WTC11 (cell line): ENCODE data around the gene ANO8. TPM values are rescaled to one million over a fixed set of nuclear protein-coding genes. Genes with fewer than 3 reads are reported as not detected.

Experiments
- AR ChIP-seq: fragments of 250-450 bp; sonication (Bioruptor Pico); IDR thresholded peaks from 2 replicates; pipeline ENCODE4 v1.9.0; 2021; ENCODE audit warnings: mild to moderate bottlenecking
- CREM ChIP-seq: sonication (generic); formaldehyde crosslinking; IDR thresholded peaks from 2 replicates; pipeline ENCODE4 v1.8.1; 2022; ENCODE audit warnings: mild to moderate bottlenecking, missing genetic modification reagents, moderate library complexity
- E2F1 ChIP-seq: sonication (generic); formaldehyde crosslinking; IDR thresholded peaks from 2 replicates; pipeline ENCODE4 v1.8.0; 2022; ENCODE audit warnings: mild to moderate bottlenecking, missing genetic modification reagents
- E2F5 ChIP-seq: sonication (generic); formaldehyde crosslinking; IDR thresholded peaks from 2 replicates; pipeline ENCODE4 v1.8.1; 2022; ENCODE audit warnings: mild to moderate bottlenecking, moderate library complexity, missing genetic modification reagents
- ELF4 ChIP-seq: sonication (generic); formaldehyde crosslinking; IDR thresholded peaks from 2 replicates; pipeline ENCODE4 v1.8.1; 2022; ENCODE audit warnings: low read depth, mild to moderate bottlenecking, moderate library complexity, missing genetic modification reagents
- ESRRA ChIP-seq: sonication (generic); formaldehyde crosslinking; IDR thresholded peaks from 2 replicates; pipeline ENCODE4 v1.8.1; 2022; ENCODE audit warnings: mild to moderate bottlenecking, missing genetic modification reagents, borderline replicate concordance
- ETV6 ChIP-seq: sonication (generic); formaldehyde crosslinking; IDR thresholded peaks from 2 replicates; pipeline ENCODE4 v1.8.1; 2022; ENCODE audit warnings: mild to moderate bottlenecking, missing genetic modification reagents
- FOXP1 ChIP-seq: sonication (generic); formaldehyde crosslinking; IDR thresholded peaks from 2 replicates; pipeline ENCODE4 v1.8.0; 2022; ENCODE audit warnings: missing genetic modification reagents, mild to moderate bottlenecking, moderate library complexity, borderline replicate concordance
- GABPB1 ChIP-seq: sonication (generic); formaldehyde crosslinking; IDR thresholded peaks from 2 replicates; pipeline ENCODE4 v1.8.1; 2023; ENCODE audit warnings: mild to moderate bottlenecking, missing genetic modification reagents
- GRHL2 ChIP-seq: fragments of 250-450 bp; sonication (Bioruptor Pico); IDR thresholded peaks from 2 replicates; pipeline ENCODE4 v1.8.0; 2022; ENCODE audit warnings: mild to moderate bottlenecking, moderate library complexity; ENCODE audit not compliant: insufficient replicate concordance, severe bottlenecking
- NFE2L1 ChIP-seq: sonication (generic); formaldehyde crosslinking; IDR thresholded peaks from 2 replicates; pipeline ENCODE4 v1.8.1; 2023; ENCODE audit warnings: missing genetic modification reagents
- NFYB ChIP-seq: sonication (generic); formaldehyde crosslinking; conservative IDR thresholded peaks from 2 replicates; pipeline ENCODE4 v1.8.0; 2022; ENCODE audit warnings: low read depth, missing genetic modification reagents
- NR2C2 ChIP-seq: sonication (generic); formaldehyde crosslinking; IDR thresholded peaks from 2 replicates; pipeline ENCODE4 v1.8.0; 2022; ENCODE audit warnings: mild to moderate bottlenecking, missing genetic modification reagents
- NR3C1 ChIP-seq: sonication (generic); formaldehyde crosslinking; conservative IDR thresholded peaks from 2 replicates; pipeline ENCODE4 v1.8.1; 2023; ENCODE audit warnings: low read depth, mild to moderate bottlenecking, missing genetic modification reagents
- PRRX2 ChIP-seq: fragments of 250-450 bp; sonication (Bioruptor Pico); IDR thresholded peaks from 2 replicates; pipeline ENCODE4 v1.8.0; 2021; ENCODE audit warnings: mild to moderate bottlenecking
- SMAD3 ChIP-seq: sonication (generic); formaldehyde crosslinking; IDR thresholded peaks from 2 replicates; pipeline ENCODE4 v1.8.0; 2022; ENCODE audit warnings: missing genetic modification reagents, mild to moderate bottlenecking, borderline replicate concordance
- TCF7 ChIP-seq: sonication (generic); formaldehyde crosslinking; IDR thresholded peaks from 2 replicates; pipeline ENCODE4 v1.8.0; 2022; ENCODE audit warnings: mild to moderate bottlenecking, low read depth, missing genetic modification reagents, moderate library complexity
- ZNF121 ChIP-seq: sonication (generic); formaldehyde crosslinking; IDR thresholded peaks from 2 replicates; pipeline ENCODE4 v1.8.0; 2023; ENCODE audit warnings: missing genetic modification reagents
- ZNF138 ChIP-seq: sonication (generic); formaldehyde crosslinking; conservative IDR thresholded peaks from 2 replicates; pipeline ENCODE4 v1.8.1; 2022; ENCODE audit warnings: mild to moderate bottlenecking, moderate library complexity, missing genetic modification reagents
- ZNF396 ChIP-seq: fragments of 250-450 bp; sonication (Bioruptor Pico); IDR thresholded peaks from 2 replicates; pipeline ENCODE4 v1.8.0; 2021; ENCODE audit warnings: mild to moderate bottlenecking, moderate library complexity, borderline replicate concordance
- ZNF671 ChIP-seq: fragments of 250-450 bp; sonication (Bioruptor Pico); IDR thresholded peaks from 2 replicates; pipeline ENCODE4 v1.8.0; 2021; ENCODE audit warnings: mild to moderate bottlenecking
- total RNA-seq: library from RNA; stranded (reverse); gene quantifications from 3 replicates; pipeline ENCODE4 v1.2.3, GENCODE V29; 2021
- TF ChIP-seq, protein P1 (sequence below): sonication (generic); formaldehyde crosslinking; IDR thresholded peaks from 2 replicates; pipeline ENCODE4 v1.8.0; 2022; ENCODE audit warnings: mild to moderate bottlenecking, missing genetic modification reagents
- TF ChIP-seq, protein P2 (sequence below): sonication (generic); formaldehyde crosslinking; IDR thresholded peaks from 2 replicates; pipeline ENCODE4 v1.8.0; 2022; ENCODE audit warnings: missing genetic modification reagents
- TF ChIP-seq, protein P3 (sequence below): fragments of 250-450 bp; sonication (Bioruptor Pico); IDR thresholded peaks from 2 replicates; pipeline ENCODE4 v1.8.0; 2021; ENCODE audit warnings: mild to moderate bottlenecking
- TF ChIP-seq, protein P4 (sequence below): sonication (generic); formaldehyde crosslinking; IDR thresholded peaks from 2 replicates; pipeline ENCODE4 v1.8.1; 2022; ENCODE audit warnings: low read depth, mild to moderate bottlenecking, moderate library complexity, missing genetic modification reagents, borderline replicate concordance
- TF ChIP-seq, protein P5 (sequence below): sonication (generic); formaldehyde crosslinking; IDR thresholded peaks from 2 replicates; pipeline ENCODE4 v1.8.0; 2022; ENCODE audit warnings: mild to moderate bottlenecking, missing genetic modification reagents

The ANO8 gene
- total RNA-seq, 1 experiment from 2014 or later: 32.6 TPM

DNA sequence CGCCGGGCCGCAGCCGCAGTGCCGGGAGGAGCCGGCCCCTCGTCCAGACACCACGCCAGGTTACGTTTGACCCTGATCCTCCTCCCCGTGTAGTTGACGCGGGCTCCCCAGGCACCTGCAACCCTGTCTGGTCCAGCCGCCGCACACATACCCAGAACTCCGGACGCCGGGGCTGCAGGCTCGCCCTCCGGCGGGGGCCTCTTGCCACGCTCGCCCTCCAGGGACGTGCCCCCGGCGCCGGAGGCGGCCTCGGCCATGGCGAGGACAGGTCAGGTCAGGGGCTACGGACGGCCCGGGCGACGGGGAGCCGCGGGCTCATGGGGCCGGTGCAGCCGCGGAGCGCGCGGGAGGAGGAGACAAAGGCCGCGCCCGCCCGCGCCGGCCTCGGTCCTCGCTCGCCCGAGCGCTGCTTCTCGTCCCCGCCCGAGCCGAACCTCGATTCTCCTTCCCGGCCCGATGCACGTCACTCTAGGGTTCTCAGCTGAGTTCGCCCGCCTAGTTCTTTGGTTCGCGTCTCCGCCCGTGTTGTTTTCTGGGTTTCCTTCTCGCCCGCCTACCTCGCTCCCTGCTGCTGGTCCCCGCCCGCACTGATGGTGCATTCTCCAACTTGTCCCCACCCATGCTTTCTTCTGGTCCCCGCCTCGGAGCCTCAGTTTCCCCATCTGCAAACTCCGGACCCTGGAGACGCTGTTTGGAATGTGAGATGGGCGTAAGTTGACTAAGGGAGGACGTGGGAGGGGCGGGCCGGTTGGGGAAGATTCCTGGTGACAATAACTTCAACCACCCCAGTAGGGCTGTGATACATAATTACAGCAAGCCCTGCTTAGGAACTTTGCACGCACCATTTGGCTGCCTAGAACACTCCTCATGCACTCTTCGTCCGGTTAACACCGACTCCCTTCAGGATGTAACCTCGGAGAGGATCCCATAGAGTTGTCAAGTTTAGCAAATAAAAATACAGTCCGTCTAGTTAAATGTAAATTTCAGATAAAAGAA is at the start of gene ANO8 (continued):
- TF ChIP-seq, protein P1, sequence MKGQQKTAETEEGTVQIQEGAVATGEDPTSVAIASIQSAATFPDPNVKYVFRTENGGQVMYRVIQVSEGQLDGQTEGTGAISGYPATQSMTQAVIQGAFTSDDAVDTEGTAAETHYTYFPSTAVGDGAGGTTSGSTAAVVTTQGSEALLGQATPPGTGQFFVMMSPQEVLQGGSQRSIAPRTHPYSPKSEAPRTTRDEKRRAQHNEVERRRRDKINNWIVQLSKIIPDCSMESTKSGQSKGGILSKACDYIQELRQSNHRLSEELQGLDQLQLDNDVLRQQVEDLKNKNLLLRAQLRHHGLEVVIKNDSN (CRISPR knock-in tag): no peak
- peak; percentile 17 for TF ChIP-seq GABPB1 (CRISPR knock-in tag)
- no peak for TF ChIP-seq ZNF138 (CRISPR knock-in tag)
- TF ChIP-seq CREM (CRISPR knock-in tag): peak; percentile 62; the same call in 1 of the 2 replicates
- TF ChIP-seq FOXP1: peak; percentile 62; the same call in 1 of the 2 replicates
- TF ChIP-seq, protein P2, sequence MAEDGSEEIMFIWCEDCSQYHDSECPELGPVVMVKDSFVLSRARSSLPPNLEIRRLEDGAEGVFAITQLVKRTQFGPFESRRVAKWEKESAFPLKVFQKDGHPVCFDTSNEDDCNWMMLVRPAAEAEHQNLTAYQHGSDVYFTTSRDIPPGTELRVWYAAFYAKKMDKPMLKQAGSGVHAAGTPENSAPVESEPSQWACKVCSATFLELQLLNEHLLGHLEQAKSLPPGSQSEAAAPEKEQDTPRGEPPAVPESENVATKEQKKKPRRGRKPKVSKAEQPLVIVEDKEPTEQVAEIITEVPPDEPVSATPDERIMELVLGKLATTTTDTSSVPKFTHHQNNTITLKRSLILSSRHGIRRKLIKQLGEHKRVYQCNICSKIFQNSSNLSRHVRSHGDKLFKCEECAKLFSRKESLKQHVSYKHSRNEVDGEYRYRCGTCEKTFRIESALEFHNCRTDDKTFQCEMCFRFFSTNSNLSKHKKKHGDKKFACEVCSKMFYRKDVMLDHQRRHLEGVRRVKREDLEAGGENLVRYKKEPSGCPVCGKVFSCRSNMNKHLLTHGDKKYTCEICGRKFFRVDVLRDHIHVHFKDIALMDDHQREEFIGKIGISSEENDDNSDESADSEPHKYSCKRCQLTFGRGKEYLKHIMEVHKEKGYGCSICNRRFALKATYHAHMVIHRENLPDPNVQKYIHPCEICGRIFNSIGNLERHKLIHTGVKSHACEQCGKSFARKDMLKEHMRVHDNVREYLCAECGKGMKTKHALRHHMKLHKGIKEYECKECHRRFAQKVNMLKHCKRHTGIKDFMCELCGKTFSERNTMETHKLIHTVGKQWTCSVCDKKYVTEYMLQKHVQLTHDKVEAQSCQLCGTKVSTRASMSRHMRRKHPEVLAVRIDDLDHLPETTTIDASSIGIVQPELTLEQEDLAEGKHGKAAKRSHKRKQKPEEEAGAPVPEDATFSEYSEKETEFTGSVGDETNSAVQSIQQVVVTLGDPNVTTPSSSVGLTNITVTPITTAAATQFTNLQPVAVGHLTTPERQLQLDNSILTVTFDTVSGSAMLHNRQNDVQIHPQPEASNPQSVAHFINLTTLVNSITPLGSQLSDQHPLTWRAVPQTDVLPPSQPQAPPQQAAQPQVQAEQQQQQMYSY (CRISPR knock-in tag): no peak
- no peak for TF ChIP-seq PRRX2 (CRISPR knock-in tag)
- TF ChIP-seq, protein P3, sequence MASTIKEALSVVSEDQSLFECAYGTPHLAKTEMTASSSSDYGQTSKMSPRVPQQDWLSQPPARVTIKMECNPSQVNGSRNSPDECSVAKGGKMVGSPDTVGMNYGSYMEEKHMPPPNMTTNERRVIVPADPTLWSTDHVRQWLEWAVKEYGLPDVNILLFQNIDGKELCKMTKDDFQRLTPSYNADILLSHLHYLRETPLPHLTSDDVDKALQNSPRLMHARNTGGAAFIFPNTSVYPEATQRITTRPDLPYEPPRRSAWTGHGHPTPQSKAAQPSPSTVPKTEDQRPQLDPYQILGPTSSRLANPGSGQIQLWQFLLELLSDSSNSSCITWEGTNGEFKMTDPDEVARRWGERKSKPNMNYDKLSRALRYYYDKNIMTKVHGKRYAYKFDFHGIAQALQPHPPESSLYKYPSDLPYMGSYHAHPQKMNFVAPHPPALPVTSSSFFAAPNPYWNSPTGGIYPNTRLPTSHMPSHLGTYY (CRISPR knock-in tag): no peak
- no peak for TF ChIP-seq E2F1 (CRISPR knock-in tag)
- TF ChIP-seq NR2C2: no peak
- no peak for TF ChIP-seq NR3C1 (CRISPR knock-in tag)
- no peak for TF ChIP-seq ZNF671 (CRISPR knock-in tag)
- TF ChIP-seq, protein P4, sequence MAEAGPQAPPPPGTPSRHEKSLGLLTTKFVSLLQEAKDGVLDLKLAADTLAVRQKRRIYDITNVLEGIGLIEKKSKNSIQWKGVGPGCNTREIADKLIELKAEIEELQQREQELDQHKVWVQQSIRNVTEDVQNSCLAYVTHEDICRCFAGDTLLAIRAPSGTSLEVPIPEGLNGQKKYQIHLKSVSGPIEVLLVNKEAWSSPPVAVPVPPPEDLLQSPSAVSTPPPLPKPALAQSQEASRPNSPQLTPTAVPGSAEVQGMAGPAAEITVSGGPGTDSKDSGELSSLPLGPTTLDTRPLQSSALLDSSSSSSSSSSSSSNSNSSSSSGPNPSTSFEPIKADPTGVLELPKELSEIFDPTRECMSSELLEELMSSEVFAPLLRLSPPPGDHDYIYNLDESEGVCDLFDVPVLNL (CRISPR knock-in tag): no peak
- TF ChIP-seq NFYB: no peak
- peak; percentile 62; the same call in 1 of the 2 replicates for TF ChIP-seq NFE2L1 (CRISPR knock-in tag)
- no peak for TF ChIP-seq AR (CRISPR knock-in tag)
- TF ChIP-seq GRHL2 (CRISPR knock-in tag): no peak
- TF ChIP-seq ZNF396 (CRISPR knock-in tag): no peak
- TF ChIP-seq ELF4 (CRISPR knock-in tag): no peak
- peak; percentile 13; the same call in 1 of the 2 replicates for TF ChIP-seq ESRRA
- TF ChIP-seq E2F5 (CRISPR knock-in tag): peak; percentile 93
- TF ChIP-seq ETV6 (CRISPR knock-in tag): no peak
- 0 out of 2 replicates have a peak, but pooled peaks have one; percentile 72 for TF ChIP-seq SMAD3
- TF ChIP-seq TCF7 (CRISPR knock-in tag): no peak
- peak; percentile 39; the same call in 1 of the 2 replicates for TF ChIP-seq ZNF121 (CRISPR knock-in tag)
- TF ChIP-seq, protein P5, sequence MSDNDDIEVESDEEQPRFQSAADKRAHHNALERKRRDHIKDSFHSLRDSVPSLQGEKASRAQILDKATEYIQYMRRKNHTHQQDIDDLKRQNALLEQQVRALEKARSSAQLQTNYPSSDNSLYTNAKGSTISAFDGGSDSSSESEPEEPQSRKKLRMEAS (CRISPR knock-in tag): peak; percentile 50; the same call in 1 of the 2 replicates
